Measurements from ENCODE around the gene GOLGA6L2. TPM values are rescaled to one million over a fixed set of nuclear protein-coding genes. Genes with fewer than 3 reads are reported as not detected.

GOLGA6L2 gene
- total RNA-seq, 4 donors from 2014 or later = not detected

- H3K36me3 ChIP-seq = no peaks in the 10 kb centered on the region
- no peak overlapping the region for H3K4me3 ChIP-seq
- no peak for DNase-seq
- no peaks in the 10 kb centered on the region for H3K4me1 ChIP-seq
- no peak for TF ChIP-seq CTCF (IDR thresholded peaks at IDR 0.05)
- no peak for TF ChIP-seq POLR2A (IDR thresholded peaks at IDR 0.05)
- no peaks in the 10 kb centered on the region for H3K27me3 ChIP-seq
- no peak overlapping the region for H3K27ac ChIP-seq
- H3K9me3 ChIP-seq = no peaks in the 10 kb centered on the region
Measured at GRCh38 chr15:23477920-23478319, 30.9 kb upstream of the GOLGA6L2 start.

DNA sequence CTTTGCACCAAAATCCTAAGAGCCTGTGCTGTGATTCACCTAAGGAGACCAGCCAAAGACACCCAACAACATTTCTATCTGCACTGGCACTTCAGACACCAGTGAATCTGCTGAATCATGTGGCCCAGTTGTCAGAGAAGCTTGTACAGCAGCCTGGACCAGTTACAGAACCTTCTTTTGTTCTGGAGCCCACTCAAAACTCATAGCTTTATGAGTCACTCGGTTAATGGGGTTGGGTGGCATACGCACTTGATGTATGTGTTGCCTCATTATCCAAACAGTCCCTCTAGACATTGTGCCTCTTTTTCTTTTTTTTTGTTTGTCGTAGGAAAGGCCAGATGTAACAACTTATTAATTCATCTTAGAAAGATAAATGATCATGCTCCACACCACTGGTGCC, 25.6 kb upstream of the GOLGA6L2 start:
- no peak overlapping the region for H3K4me3 ChIP-seq
- DNase-seq = no peak
- H3K4me1 ChIP-seq = no peaks in the 10 kb centered on the region
- no peaks in the 10 kb centered on the region for H3K9me3 ChIP-seq
- TF ChIP-seq POLR2A (IDR thresholded peaks at IDR 0.05) (no peak), CTCF (IDR thresholded peaks at IDR 0.05) (no peak)
- no peak overlapping the region for H3K27ac ChIP-seq
- H3K36me3 ChIP-seq = no peaks in the 10 kb centered on the region
- no peaks in the 10 kb centered on the region for H3K27me3 ChIP-seq

GRCh38 chr15:23472033-23472432, 25.0 kb upstream of the GOLGA6L2 start:
- Histone ChIP-seq H3K4me3 (no peak overlapping the region), H3K27ac (no peak overlapping the region), H3K27me3 (no peaks in the 10 kb centered on the region), H3K36me3 (no peaks in the 10 kb centered on the region), H3K9me3 (no peaks in the 10 kb centered on the region), H3K4me1 (no peaks in the 10 kb centered on the region)
- TF ChIP-seq POLR2A (IDR thresholded peaks at IDR 0.05) (no peak), CTCF (IDR thresholded peaks at IDR 0.05) (no peak)
- DNase-seq = no peak

- no peak for DNase-seq
- H3K27me3 ChIP-seq = no peaks in the 10 kb centered on the region
- H3K4me1 ChIP-seq = no peaks in the 10 kb centered on the region
- no peak overlapping the region for H3K27ac ChIP-seq
- TF ChIP-seq POLR2A (IDR thresholded peaks at IDR 0.05) (no peak), CTCF (IDR thresholded peaks at IDR 0.05) (peak in 3 of 6 experiments; percentile 34 to 49 (median 49))
- H3K4me3 ChIP-seq = no peak overlapping the region
- no peaks in the 10 kb centered on the region for H3K36me3 ChIP-seq
- H3K9me3 ChIP-seq = no peaks in the 10 kb centered on the region
Measured at GRCh38 chr15:23467110-23467600, 20.1 kb upstream of the GOLGA6L2 start.

DNA sequence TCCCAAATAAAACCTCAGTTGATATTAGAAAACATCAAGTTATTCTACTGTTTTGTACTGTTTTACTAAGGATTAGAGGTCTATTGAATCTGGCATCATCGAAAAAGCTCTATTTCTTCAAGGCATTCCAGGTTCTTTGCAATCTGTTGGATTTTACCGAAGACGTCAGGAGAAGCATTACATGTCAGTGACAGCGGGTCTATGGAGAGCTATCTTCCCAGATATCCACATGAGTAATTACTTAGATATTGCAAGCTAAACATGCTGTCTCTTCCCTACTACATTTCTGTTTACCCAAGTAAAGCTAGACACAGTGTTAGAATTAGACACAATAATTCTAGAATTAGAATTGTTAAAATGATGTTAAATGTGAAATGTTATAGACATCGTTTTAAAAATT, 10.8 kb upstream of the GOLGA6L2 start:
- no peak for DNase-seq
- TF ChIP-seq POLR2A (IDR thresholded peaks at IDR 0.05) = no peak
- TF ChIP-seq CTCF (IDR thresholded peaks at IDR 0.05) = no peak
- H3K4me3 ChIP-seq = no peak overlapping the region

More for the DNA sequence above, 10.8 kb upstream of the GOLGA6L2 start:
- no peaks in the 10 kb centered on the region for H3K4me1 ChIP-seq
- no peaks in the 10 kb centered on the region for H3K36me3 ChIP-seq
- no peak overlapping the region for H3K27ac ChIP-seq
- no peaks in the 10 kb centered on the region for H3K27me3 ChIP-seq
- no peaks in the 10 kb centered on the region for H3K9me3 ChIP-seq
